Activated CD4-positive, alpha-beta T cell treated with anti-CD3 and anti-CD28 coated beads, Interleukin-2, amount 50 U/mL, for 1 hour (primary cell): Measurements from ENCODE around the gene ENDOG.
"Not testable (repeated sequence)": the region's sequence is repeated elsewhere in the genome, so short reads cannot be mapped to it uniquely, and the experiment has no call there.

Experiments
- DNase-seq: peaks from one replicate; pipeline ENCODE4 v3.0.0-alpha.2; 2020

Gene ENDOG

DNA sequence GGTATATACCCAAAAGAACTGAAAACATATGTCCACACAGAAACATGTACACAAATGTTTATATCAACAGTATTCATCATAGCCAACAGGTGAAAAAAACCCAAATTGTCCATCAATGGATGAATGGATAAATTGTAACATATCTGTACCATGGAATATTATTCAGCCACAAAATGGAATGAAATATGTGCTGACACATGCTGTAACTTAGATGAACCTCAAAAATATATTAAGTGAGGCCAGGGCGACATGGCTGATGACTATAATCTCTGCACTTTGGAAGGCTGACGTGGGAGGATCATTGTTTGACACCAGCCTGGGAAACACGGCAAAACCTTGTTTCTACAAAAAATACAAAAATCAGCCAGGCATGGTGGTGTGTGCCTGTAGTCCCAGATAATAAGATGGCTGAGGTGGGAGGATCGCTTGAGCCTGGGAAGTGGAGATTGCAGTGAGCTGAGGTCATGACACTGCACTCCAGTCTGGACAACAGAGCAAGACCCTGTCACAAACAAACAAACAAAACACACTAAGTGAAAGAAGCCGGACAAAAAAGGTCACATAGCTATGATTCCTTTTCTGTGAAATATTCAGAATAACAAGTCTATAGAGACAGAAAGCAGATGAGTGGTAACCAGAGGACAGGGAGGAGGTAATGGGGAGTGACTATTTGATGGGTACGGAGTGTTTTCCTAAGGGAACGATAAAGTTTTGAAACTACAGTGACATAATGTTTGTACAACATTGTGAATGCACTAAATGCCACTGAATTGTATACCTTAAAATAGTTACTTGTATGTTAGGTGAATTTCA is 52.0 kb downstream of the ENDOG start:
- no peak for DNase-seq

DNA sequence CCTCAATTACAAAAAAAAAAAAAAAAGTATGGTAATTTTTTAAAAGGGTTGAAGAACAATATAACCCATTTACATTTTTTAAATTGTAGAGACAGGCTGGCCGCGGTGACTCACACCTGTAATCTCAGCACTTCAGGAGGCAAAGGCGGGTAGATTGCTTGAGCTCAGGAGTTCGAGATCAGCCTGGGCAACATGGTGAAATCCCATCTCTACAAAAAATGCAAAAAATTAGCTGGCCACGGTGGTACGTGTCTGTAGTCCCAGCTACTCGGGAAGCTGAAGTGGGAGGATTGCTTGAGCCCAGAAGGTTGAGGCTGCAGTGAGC is 52.6 kb downstream of the ENDOG start:
- not testable (repeated sequence) for DNase-seq
